A549 (cell line): ENCODE measurements around the gene VDAC2.
"Not testable (repeated sequence)": the region's sequence is repeated elsewhere in the genome, so short reads cannot be mapped to it uniquely, and the experiment has no call there.

ENCODE experiments used
- CEBPB ChIP-seq, 2 experiments: fragments of >200 bp in 1 of 2; sonication (Bioruptor Twin) in 1 of 2; formaldehyde crosslinking in 1 of 2; IDR thresholded peaks; 2 replicates each; pipeline ENCODE4 v1.6.1; 2012 to 2016
- CHD2 ChIP-seq: fragments of 150-350 bp; IDR thresholded peaks from 2 replicates; pipeline ENCODE4 v1.6.1; 2014; ENCODE audit warnings: low read length; ENCODE audit not compliant: partially characterized antibody
- CTCF ChIP-seq: fragments of >200 bp; sonication (Bioruptor Twin); formaldehyde crosslinking; IDR thresholded peaks from 3 replicates; pipeline ENCODE4 v1.5.1; 2016
- EP300 ChIP-seq, 2 experiments: fragments of >200 bp; sonication (Bioruptor Twin); formaldehyde crosslinking; IDR thresholded peaks; 2 replicates in 1 of 2; 3 replicates in 1 of 2; pipeline ENCODE4 v1.6.1; 2016 to 2017
- FOSL2 ChIP-seq, 2 experiments: fragments of 450-650 bp in 1 of 2; fragments of >200 bp in 1 of 2; sonication (Bioruptor Twin) in 1 of 2; formaldehyde crosslinking; IDR thresholded peaks; 2 replicates each; pipeline versions ENCODE4 v1.5.0 to v1.6.1; 2016 to 2020; ENCODE audit warnings: mild to moderate bottlenecking in 1 of 2, moderate library complexity in 1 of 2
- JUN ChIP-seq, 2 experiments: fragments of >200 bp; sonication (Bioruptor Twin); formaldehyde crosslinking; IDR thresholded peaks; 2 replicates in 1 of 2; 3 replicates in 1 of 2; pipeline ENCODE4 v1.6.1; 2016 to 2017
- POLR2A ChIP-seq: IDR thresholded peaks from 2 replicates; pipeline ENCODE4 v1.6.1; 2012; ENCODE audit warnings: mild to moderate bottlenecking, low read length
- RNF2 ChIP-seq: fragments of 200-600 bp; sonication (generic); IDR thresholded peaks from 2 replicates; pipeline ENCODE4 v1.6.1; 2016; ENCODE audit warnings: low read depth, mild to moderate bottlenecking, antibody characterized with exemption, moderate library complexity, borderline replicate concordance
- ZNF302 ChIP-seq: fragments of 250-450 bp; sonication (Bioruptor Pico); IDR thresholded peaks from 2 replicates; pipeline ENCODE4 v1.9.0; 2021; ENCODE audit warnings: inconsistent platforms, mild to moderate bottlenecking, moderate library complexity
- TF ChIP-seq, protein P1 (sequence below): fragments of 200-600 bp; sonication (generic); IDR thresholded peaks from 2 replicates; pipeline ENCODE4 v1.6.1; 2016; ENCODE audit warnings: antibody characterized with exemption, mild to moderate bottlenecking, moderate library complexity
- TF ChIP-seq, protein P2 (sequence below): IDR thresholded peaks from 2 replicates; pipeline ENCODE4 v1.6.1; 2012

DNA sequence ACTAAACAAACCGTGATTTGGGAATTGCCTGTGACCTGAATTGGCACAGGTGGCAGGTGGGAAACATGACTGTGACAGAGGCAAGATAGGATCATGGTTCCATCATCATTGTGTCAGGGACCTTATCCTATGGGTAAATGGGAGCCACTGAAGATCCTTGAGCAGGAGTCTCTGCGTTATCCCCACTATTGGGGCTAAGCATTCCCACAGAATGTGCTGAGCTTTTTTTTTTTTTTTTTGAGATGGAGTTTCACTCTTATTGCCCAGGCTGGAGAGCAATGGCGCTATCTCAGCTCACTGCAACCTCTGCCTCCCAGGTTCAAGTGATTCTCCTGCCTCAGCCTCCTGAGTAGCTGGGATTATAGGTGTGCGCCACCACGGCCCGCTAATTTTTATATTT is 10.6 kb upstream of the VDAC2 start:
- not testable (repeated sequence) for TF ChIP-seq CTCF; FOSL2 (IDR thresholded peaks at IDR 0.05); FOSL2 (CRISPR knock-in tag; IDR thresholded peaks at IDR 0.05); POLR2A; JUN (IDR thresholded peaks at IDR 0.05); EP300 (IDR thresholded peaks at IDR 0.05); ZNF302 (CRISPR knock-in tag); CEBPB (IDR thresholded peaks at IDR 0.05); RNF2; CHD2
- TF ChIP-seq, protein P1, sequence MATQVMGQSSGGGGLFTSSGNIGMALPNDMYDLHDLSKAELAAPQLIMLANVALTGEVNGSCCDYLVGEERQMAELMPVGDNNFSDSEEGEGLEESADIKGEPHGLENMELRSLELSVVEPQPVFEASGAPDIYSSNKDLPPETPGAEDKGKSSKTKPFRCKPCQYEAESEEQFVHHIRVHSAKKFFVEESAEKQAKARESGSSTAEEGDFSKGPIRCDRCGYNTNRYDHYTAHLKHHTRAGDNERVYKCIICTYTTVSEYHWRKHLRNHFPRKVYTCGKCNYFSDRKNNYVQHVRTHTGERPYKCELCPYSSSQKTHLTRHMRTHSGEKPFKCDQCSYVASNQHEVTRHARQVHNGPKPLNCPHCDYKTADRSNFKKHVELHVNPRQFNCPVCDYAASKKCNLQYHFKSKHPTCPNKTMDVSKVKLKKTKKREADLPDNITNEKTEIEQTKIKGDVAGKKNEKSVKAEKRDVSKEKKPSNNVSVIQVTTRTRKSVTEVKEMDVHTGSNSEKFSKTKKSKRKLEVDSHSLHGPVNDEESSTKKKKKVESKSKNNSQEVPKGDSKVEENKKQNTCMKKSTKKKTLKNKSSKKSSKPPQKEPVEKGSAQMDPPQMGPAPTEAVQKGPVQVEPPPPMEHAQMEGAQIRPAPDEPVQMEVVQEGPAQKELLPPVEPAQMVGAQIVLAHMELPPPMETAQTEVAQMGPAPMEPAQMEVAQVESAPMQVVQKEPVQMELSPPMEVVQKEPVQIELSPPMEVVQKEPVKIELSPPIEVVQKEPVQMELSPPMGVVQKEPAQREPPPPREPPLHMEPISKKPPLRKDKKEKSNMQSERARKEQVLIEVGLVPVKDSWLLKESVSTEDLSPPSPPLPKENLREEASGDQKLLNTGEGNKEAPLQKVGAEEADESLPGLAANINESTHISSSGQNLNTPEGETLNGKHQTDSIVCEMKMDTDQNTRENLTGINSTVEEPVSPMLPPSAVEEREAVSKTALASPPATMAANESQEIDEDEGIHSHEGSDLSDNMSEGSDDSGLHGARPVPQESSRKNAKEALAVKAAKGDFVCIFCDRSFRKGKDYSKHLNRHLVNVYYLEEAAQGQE = not testable (repeated sequence)
- TF ChIP-seq, protein P2, sequence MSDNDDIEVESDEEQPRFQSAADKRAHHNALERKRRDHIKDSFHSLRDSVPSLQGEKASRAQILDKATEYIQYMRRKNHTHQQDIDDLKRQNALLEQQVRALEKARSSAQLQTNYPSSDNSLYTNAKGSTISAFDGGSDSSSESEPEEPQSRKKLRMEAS = not testable (repeated sequence)
